Activated naive CD8-positive, alpha-beta T cell treated with anti-CD3 and anti-CD28 coated beads, Interleukin-2, amount 10 ng/mL, durations not matched to agents 7 days and 5 days (primary cell): ENCODE measurements around the gene CALM1. TPM values are rescaled to one million over a fixed set of nuclear protein-coding genes. Genes with fewer than 3 reads are reported as not detected.

Experiments
- ATAC-seq: fragments of 150-1000 bp; cut with Tn5 transposase; one replicate; pipeline ENCODE4 v1.10.0; 2021; ENCODE audit warnings: low read depth, moderate library complexity
- POLR2A ChIA-PET: fragments of 350-600 bp; sonication (Branson Sonifier 250); formaldehyde crosslinking; loops from one replicate; lab custom pipeline; 2021; ENCODE audit warnings: antibody characterized with exemption; lab: Charles Lee
- DNase-seq: peaks from one replicate; pipeline ENCODE4 v3.0.0; 2021
- H3K27ac Mint-ChIP-seq: one replicate; pipeline ENCODE4 v1.8.0; 2022; ENCODE audit warnings: mild to moderate bottlenecking, mixed read lengths
- H3K27me3 Mint-ChIP-seq: one replicate; pipeline ENCODE4 v1.8.0; 2022; ENCODE audit warnings: mild to moderate bottlenecking, moderate library complexity, mixed read lengths
- H3K36me3 Mint-ChIP-seq: one replicate; pipeline ENCODE4 v1.8.0; 2021; ENCODE audit warnings: mild to moderate bottlenecking, mixed read lengths
- H3K4me1 Mint-ChIP-seq: one replicate; pipeline ENCODE4 v1.8.0; 2021; ENCODE audit warnings: mixed read lengths
- H3K4me3 Mint-ChIP-seq: one replicate; pipeline ENCODE4 v1.8.0; 2022; ENCODE audit warnings: mild to moderate bottlenecking, moderate library complexity, mixed read lengths
- H3K9me3 Mint-ChIP-seq: one replicate; pipeline ENCODE4 v1.8.0; 2021; ENCODE audit warnings: mixed read lengths
- total RNA-seq, 2 experiments: library from RNA; stranded (reverse); gene quantifications; one replicate each; pipeline ENCODE4 v1.2.3, GENCODE V29; 2021

The CALM1 gene
- total RNA-seq, 2 experiments from 2014 or later: 682 to 687 TPM

DNA sequence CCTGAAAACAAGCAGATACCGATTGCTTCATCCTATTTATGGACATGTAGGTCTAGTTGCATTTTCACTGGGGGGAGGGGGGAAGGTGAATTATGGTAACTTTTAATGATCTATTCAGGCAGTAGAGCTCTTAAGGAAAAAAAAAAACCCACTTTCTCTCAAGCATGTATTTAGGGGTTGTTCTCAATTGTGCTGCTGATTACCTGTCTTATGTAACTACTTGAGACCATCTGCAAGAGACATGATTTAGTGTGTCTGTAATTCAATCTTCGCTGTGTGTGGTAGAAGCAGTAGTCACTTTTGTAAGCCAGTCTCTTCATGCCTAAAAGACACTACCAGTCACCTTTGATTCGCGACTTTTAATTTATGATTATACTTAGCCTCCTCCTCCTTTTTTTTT, 8.9 kb downstream of the CALM1 start:
- no peak for DNase-seq
- Mint-ChIP-seq H3K4me1 (peaks cover 34% of the 10 kb centered on the region), H3K36me3 (peaks cover 51% of the 10 kb centered on the region), H3K9me3 (no peaks in the 10 kb centered on the region), H3K27ac (peak overlapping the region; percentile 11), H3K4me3 (no peak overlapping the region), H3K27me3 (no peaks in the 10 kb centered on the region)
- no peak for ATAC-seq
- POLR2A ChIA-PET: interaction anchor here (0.6 to 0.7 kb wide), 2 partner anchors 8 to 23 kb away, joined by 3 read pairs; no protein-coding TSS in a partner anchor

- peaks cover 28% of the 10 kb centered on the region for H3K4me1 Mint-ChIP-seq
- POLR2A ChIA-PET: interaction anchor here (0.6 to 3.5 kb wide), 3 partner anchors 9 to 24 kb away, joined by 3 to 15 read pairs (median 3); partner anchors contain the start of gene CALM1
- DNase-seq: no peak
Measured at GRCh38 chr14:90406384-90406798, 9.6 kb downstream of the CALM1 start.

DNA sequence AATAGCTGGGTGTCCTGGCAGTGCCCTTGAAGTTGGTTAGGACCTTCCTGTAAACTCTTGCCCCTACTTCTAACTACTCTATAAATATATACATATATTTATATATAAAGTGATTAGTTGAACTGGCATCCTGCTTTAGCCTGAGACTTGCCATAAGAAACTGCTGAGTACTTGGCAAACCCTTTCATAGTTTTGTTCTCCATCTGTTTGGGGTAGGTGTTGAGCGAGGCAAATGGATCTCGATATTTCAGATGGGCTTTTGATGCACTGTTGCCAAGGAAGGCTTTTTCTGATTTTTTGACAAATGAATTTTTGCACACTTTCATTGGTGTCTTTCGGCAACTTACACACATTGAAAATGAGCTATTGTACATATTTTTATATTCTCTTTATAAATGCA, 10.4 kb downstream of the CALM1 start:
- POLR2A ChIA-PET: interaction anchor here (3.5 kb wide), 1 partner anchor 10 kb away, joined by 15 read pairs; the partner anchor contains the start of gene CALM1
- DNase-seq (no peak), ATAC-seq (no peak)
- no peaks in the 10 kb centered on the region for H3K9me3 Mint-ChIP-seq
- H3K27ac Mint-ChIP-seq: no peak overlapping the region
- H3K4me1 Mint-ChIP-seq: peaks cover 21% of the 10 kb centered on the region
- peaks cover 38% of the 10 kb centered on the region for H3K36me3 Mint-ChIP-seq
- H3K27me3 Mint-ChIP-seq: no peaks in the 10 kb centered on the region
- H3K4me3 Mint-ChIP-seq: no peak overlapping the region

More at GRCh38 chr14:90406384-90406798, 9.6 kb downstream of the CALM1 start:
- Mint-ChIP-seq H3K27ac (peak overlapping the region; percentile 11), H3K4me3 (no peak overlapping the region), H3K9me3 (no peaks in the 10 kb centered on the region), H3K36me3 (peaks cover 45% of the 10 kb centered on the region), H3K27me3 (no peaks in the 10 kb centered on the region)
- ATAC-seq: no peak

GRCh38 chr14:90408713-90409112, 11.9 kb downstream of the CALM1 start:
- peaks cover 25% of the 10 kb centered on the region for H3K36me3 Mint-ChIP-seq
- no peaks in the 10 kb centered on the region for H3K27me3 Mint-ChIP-seq
- H3K9me3 Mint-ChIP-seq: no peaks in the 10 kb centered on the region
- DNase-seq (no peak), ATAC-seq (peak; percentile 30)
- no peak overlapping the region for H3K4me3 Mint-ChIP-seq
- no peak overlapping the region for H3K27ac Mint-ChIP-seq
- POLR2A ChIA-PET: interaction anchor here (1.2 to 3.5 kb wide), 3 partner anchors 12 to 288 kb away, joined by 3 to 15 read pairs (median 4); partner anchors contain the start of gene CALM1
- peaks cover 11% of the 10 kb centered on the region for H3K4me1 Mint-ChIP-seq

DNA sequence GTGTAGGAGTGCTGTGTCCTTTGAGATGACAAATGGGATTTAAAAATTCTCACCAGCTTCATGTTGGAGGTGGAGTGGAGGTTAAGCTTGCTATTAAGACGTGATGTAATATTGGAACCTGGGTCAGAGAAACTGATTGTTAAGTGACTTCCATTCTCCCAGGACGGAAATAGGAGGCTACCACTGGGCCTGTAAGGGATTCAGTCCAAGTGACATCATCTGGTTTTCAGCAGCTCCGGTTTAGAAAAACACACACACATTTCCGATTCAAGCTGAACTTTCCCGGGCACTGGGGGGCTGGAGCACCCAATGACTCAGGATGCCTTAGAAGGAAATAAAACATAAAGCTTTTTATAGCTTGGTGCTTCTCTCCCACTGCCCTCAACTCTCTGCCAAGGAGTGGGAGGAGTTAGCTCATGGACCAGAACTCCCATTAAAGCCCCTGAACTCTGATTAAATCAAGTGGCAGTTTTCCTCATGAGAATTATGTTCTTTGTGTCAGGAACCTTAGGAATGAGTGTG, 12.4 kb downstream of the CALM1 start:
- H3K36me3 Mint-ChIP-seq: peaks cover 19% of the 10 kb centered on the region
- no peak overlapping the region for H3K4me3 Mint-ChIP-seq
- ATAC-seq (no peak), DNase-seq (no peak)
- H3K27ac Mint-ChIP-seq: no peak overlapping the region
- no peaks in the 10 kb centered on the region for H3K9me3 Mint-ChIP-seq
- H3K27me3 Mint-ChIP-seq: no peaks in the 10 kb centered on the region
- POLR2A ChIA-PET: interaction anchor here (1.2 to 3.5 kb wide), 3 partner anchors 12 to 287 kb away, joined by 3 to 15 read pairs (median 4); partner anchors contain the start of gene CALM1
- H3K4me1 Mint-ChIP-seq: peaks cover 7% of the 10 kb centered on the region

GRCh38 chr14:90412058-90412457, 15.2 kb downstream of the CALM1 start:
- peaks cover 4% of the 10 kb centered on the region for H3K36me3 Mint-ChIP-seq
- ATAC-seq (no peak), DNase-seq (no peak)
- H3K27ac Mint-ChIP-seq: no peak overlapping the region
- no peaks in the 10 kb centered on the region for H3K9me3 Mint-ChIP-seq
- H3K27me3 Mint-ChIP-seq: no peaks in the 10 kb centered on the region
- peaks cover 1% of the 10 kb centered on the region for H3K4me1 Mint-ChIP-seq
- no peak overlapping the region for H3K4me3 Mint-ChIP-seq
- POLR2A ChIA-PET: no interaction called here

DNA sequence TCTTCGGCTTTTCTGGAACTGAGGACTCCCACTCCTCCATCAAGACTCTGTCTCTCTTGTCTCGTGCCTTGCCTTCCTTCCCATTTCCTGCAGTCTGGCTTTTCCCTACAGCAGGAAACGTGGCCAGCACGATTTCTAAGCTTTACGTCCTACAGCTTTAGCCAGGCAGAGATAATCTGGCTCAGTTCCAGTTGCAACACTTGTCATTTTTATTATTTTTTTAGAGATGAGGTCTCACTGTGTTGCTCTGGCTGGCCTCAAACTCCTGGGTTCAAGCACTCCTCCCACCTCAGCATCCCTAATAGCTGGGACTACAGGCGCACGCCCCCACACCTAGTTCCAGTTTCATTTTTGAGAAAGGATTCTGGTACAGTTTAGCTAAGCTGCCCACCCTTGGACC, 19.9 kb downstream of the CALM1 start:
- ATAC-seq: no peak
- Mint-ChIP-seq H3K27ac (no peak overlapping the region), H3K4me3 (no peak overlapping the region), H3K36me3 (no peaks in the 10 kb centered on the region), H3K27me3 (no peaks in the 10 kb centered on the region), H3K4me1 (no peaks in the 10 kb centered on the region), H3K9me3 (no peaks in the 10 kb centered on the region)
- POLR2A ChIA-PET: no interaction called here
- no peak for DNase-seq

- DNase-seq (no peak), ATAC-seq (no peak)
- Mint-ChIP-seq H3K27ac (no peak overlapping the region), H3K9me3 (no peaks in the 10 kb centered on the region), H3K27me3 (no peaks in the 10 kb centered on the region), H3K36me3 (no peaks in the 10 kb centered on the region), H3K4me1 (no peaks in the 10 kb centered on the region), H3K4me3 (no peak overlapping the region)
- POLR2A ChIA-PET: no interaction called here
Measured at GRCh38 chr14:90418053-90418452, 21.2 kb downstream of the CALM1 start.

DNA sequence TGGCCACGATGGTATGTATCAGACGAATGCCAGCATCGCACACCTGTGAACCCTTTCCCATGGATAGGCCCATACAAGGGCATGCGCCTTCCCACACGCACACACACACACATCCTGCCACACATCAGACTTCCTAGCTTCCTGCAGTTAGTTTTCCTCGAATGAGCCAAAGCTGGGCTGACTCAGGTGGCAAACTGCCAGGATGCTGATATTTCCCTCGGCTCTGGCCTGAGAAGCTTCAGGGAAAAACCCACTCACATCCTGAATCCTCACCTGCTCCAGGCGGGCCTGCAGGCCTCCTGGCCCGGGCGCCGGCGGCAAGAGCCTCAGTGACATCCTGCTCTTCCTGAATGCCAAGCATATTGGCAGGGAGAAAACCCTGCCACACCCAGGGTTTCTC, 22.4 kb downstream of the CALM1 start:
- no peak for DNase-seq
- no peaks in the 10 kb centered on the region for H3K4me1 Mint-ChIP-seq
- no peak overlapping the region for H3K27ac Mint-ChIP-seq
- POLR2A ChIA-PET: no interaction called here
- no peaks in the 10 kb centered on the region for H3K36me3 Mint-ChIP-seq
- H3K4me3 Mint-ChIP-seq: no peak overlapping the region
- ATAC-seq: no peak
- no peaks in the 10 kb centered on the region for H3K27me3 Mint-ChIP-seq
- H3K9me3 Mint-ChIP-seq: no peaks in the 10 kb centered on the region

DNA sequence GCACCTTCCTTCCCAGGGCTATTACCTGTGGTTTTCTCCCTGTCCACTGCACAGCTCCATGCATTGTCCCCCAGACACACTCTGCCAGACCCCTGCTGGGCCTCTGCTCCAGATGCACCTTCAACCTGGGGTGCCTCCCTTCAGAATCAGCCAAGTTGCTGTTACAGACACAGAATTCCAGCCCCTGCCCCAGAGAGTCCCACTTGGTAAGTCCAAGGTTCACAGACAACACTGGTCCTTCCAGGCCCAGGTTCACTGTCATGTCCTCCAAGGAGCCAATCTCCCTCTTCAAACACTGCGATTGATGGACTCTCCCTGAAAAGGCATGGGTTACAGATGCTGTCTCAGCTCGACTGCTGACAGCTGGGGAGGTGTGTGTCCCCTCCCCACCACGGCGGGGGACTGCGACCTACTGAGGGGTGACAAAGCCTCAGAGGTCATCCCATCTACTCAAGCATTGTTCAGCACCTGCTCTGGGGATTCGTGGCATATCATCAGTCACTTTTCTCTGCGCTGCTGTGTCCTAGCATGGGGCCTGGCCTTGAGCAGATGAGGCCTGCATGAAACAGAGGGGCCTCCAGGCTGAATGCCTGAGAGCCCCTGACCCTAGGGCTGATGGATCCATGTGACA, 24.3 kb downstream of the CALM1 start:
- POLR2A ChIA-PET: no interaction called here
- H3K4me3 Mint-ChIP-seq: no peak overlapping the region
- no peak overlapping the region for H3K27ac Mint-ChIP-seq
- H3K4me1 Mint-ChIP-seq: no peaks in the 10 kb centered on the region
- H3K9me3 Mint-ChIP-seq: no peaks in the 10 kb centered on the region
- H3K36me3 Mint-ChIP-seq: no peaks in the 10 kb centered on the region
- DNase-seq: no peak
- H3K27me3 Mint-ChIP-seq: no peaks in the 10 kb centered on the region
- no peak for ATAC-seq

DNA sequence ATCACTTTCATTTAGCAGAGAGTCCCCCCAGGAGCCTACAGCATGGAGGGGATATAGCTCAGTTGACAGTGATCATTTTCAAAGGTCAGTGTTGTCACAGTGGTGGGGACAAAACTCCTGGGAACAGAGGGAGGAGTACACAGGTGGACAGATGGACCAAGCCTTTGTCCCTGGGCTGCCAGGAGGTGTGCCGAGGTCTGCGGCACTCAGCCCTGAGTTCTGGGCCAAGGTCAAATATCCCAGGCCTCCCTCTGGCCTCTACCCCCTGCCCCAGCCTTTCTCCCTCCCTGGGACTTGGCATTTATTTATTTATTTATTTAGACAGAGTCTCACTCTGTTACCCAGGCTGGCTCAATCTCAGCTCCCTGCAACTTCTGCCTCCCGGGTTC, 24.8 kb downstream of the CALM1 start:
- H3K27ac Mint-ChIP-seq: no peak overlapping the region

DNA sequence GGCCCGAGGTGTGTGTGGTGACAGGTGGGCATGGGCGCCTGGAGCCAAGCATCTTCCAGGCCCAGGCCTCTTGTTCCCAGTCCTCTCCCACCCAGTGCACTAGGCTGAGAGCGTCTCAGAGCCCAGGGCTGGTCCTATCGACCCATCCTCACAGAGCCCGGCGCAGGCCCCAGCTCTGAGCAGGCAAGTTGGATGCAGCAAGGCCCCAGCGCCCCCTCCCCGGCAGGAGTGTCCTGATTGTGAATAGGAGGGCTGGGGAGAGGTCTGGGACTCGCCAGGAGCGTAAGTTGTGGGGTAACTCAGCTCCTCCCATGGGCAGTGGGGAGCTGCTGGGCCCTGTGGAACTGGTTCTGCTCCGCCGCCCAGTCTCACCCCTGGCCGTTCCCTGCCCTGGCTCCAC, 26.3 kb downstream of the CALM1 start:
- no peaks in the 10 kb centered on the region for H3K36me3 Mint-ChIP-seq
- no peak for ATAC-seq
- no peaks in the 10 kb centered on the region for H3K27me3 Mint-ChIP-seq
- H3K9me3 Mint-ChIP-seq: no peaks in the 10 kb centered on the region
- POLR2A ChIA-PET: no interaction called here
- H3K27ac Mint-ChIP-seq: no peak overlapping the region
- no peaks in the 10 kb centered on the region for H3K4me1 Mint-ChIP-seq
- DNase-seq: no peak
- no peak overlapping the region for H3K4me3 Mint-ChIP-seq

More for the DNA sequence above, 24.8 kb downstream of the CALM1 start:
- DNase-seq (no peak), ATAC-seq (no peak)
- Mint-ChIP-seq H3K4me1 (no peaks in the 10 kb centered on the region), H3K36me3 (no peaks in the 10 kb centered on the region), H3K9me3 (no peaks in the 10 kb centered on the region), H3K27me3 (no peaks in the 10 kb centered on the region), H3K4me3 (no peak overlapping the region)
- POLR2A ChIA-PET: no interaction called here

DNA sequence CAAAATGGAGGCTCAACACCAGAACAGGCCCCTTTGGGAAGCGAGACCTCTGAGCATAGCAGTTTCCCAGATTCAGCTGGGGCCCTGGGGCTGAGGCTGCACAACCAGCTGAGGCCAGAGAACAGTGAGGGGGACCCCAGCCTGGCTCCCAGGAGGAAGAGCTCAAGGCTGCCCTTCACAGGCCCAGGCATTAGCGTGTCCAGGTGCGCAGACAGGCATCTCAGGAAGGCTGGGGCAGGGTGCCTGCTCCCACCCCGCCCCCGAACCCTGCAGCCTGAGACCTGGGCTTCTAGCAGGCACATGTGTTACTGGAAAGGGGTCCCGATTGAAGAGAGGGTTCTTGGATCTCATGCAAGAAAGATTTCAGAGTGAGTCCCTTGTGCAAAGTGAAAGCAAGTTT, 27.2 kb downstream of the CALM1 start:
- DNase-seq (no peak), ATAC-seq (no peak)
- Mint-ChIP-seq H3K27ac (no peak overlapping the region), H3K36me3 (no peaks in the 10 kb centered on the region), H3K27me3 (no peaks in the 10 kb centered on the region), H3K9me3 (no peaks in the 10 kb centered on the region), H3K4me1 (no peaks in the 10 kb centered on the region), H3K4me3 (no peak overlapping the region)
- POLR2A ChIA-PET: no interaction called here
